Esophagus squamous epithelium (tissue), 5 donors: ENCODE measurements around the gene MAP4K3. TPM values are rescaled to one million over a fixed set of nuclear protein-coding genes. Genes with fewer than 3 reads are reported as not detected.

Experiments
- DNase-seq: peaks from one replicate; lab custom pipeline; 2025; lab: John Stamatoyannopoulos, UW
- H3K27ac ChIP-seq, 4 donors: fragments of 200-600 bp; sonication (generic); one replicate each; pipeline ENCODE4 v1.5.1; 2016 to 2019; ENCODE audit warnings: mild to moderate bottlenecking in 1 of 4
- H3K27me3 ChIP-seq, 4 donors: fragments of 200-600 bp; sonication (generic); 1 replicate in 3 of 4; 2 replicates in 1 of 4; pipeline versions ENCODE4 v1.5.1 to v1.6.0; 2017 to 2021; ENCODE audit warnings: antibody characterized with exemption in 1 of 4
- H3K36me3 ChIP-seq, 3 donors: fragments of 200-600 bp; sonication (generic); one replicate each; pipeline ENCODE4 v1.5.1; 2016 to 2019
- H3K4me1 ChIP-seq, 3 donors: fragments of 200-600 bp; sonication (generic); one replicate each; pipeline ENCODE4 v1.5.1; 2017 to 2019
- H3K4me3 ChIP-seq, 4 donors: fragments of 200-600 bp; sonication (generic); 1 replicate in 3 of 4; 2 replicates in 1 of 4; pipeline ENCODE4 v1.5.1; 2016 to 2019; ENCODE audit warnings: mild to moderate bottlenecking in 2 of 4, moderate library complexity in 1 of 4
- H3K9me3 ChIP-seq, 3 donors: fragments of 200-600 bp; sonication (generic); one replicate each; pipeline ENCODE4 v1.5.1; 2016 to 2019
- POLR2A ChIP-seq, 4 donors: fragments of 450-650 bp; IDR thresholded peaks; one replicate each; pipeline ENCODE4 v1.6.1; 2017; ENCODE audit warnings: antibody characterized with exemption in 4 of 4, mild to moderate bottlenecking in 4 of 4, moderate library complexity in 3 of 4
- WGBS, 2 donors: methylation state at CpG; one replicate each; pipeline ENCODE4 v1.1.5; 2018; 5-methylcytosine and 5-hydroxymethylcytosine counted together
- intact Hi-C: fragments of 100-400 bp; cut with DNase I; formaldehyde crosslinking; loops from one replicate; pipeline ENCODE4 v1.15.0; 2022
- total RNA-seq, 4 donors: library from RNA; depleted of rRNA; stranded (reverse); fragments of >200 nt; gene quantifications; one replicate each; pipeline ENCODE4 v1.1.0, GENCODE V29; 2016
- TF ChIP-seq, protein P1 (sequence below), 6 experiments: fragments of 450-650 bp in 4 of 6; fragments of 200-600 bp in 2 of 6; sonication (generic) in 2 of 6; IDR thresholded peaks; one replicate each; pipeline ENCODE4 v1.5.1; 2016 to 2019; ENCODE audit warnings: antibody characterized with exemption in 6 of 6, mild to moderate bottlenecking in 4 of 6, moderate library complexity in 4 of 6
- donor health status: DM: yes; HTN: yes; CAD: no.

Gene MAP4K3
- total RNA-seq, 4 donors from 2014 or later: 12.6 to 35.1 (median 15.8) TPM

DNA sequence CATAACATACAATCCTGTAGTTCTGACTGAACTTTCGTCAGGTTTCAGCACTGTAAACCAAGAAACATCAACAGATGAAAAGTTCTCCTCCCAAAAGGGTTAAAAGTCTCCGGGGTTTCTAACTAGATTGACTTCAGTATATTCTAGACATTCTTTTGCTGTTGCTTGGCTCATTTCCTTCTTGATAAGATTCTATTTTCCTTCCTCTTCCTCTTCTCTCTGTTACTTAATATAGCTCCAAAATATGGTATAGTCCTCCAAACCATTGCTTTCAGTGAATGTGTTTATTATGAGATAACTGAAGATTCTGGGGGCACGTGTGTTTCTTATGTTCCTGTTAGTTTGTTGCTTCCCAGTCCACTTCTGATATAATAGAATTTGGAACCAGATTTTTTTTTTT, 46.4 kb upstream of the MAP4K3 start:
- intact Hi-C loops: no loop called here
- WGBS, 2 donors: 45 to 55% methylated on average over 3 of the region's 3 CpGs
- no peak for DNase-seq
- H3K4me3 ChIP-seq: no peak overlapping the region
- H3K36me3 ChIP-seq: no peaks in the 10 kb centered on the region
- peaks cover 0 to 3% (median 0%) of the 10 kb centered on the region in 3 donors for H3K4me1 ChIP-seq
- no peak overlapping the region for H3K27ac ChIP-seq
- H3K9me3 ChIP-seq: no peaks in the 10 kb centered on the region
- no peaks in the 10 kb centered on the region for H3K27me3 ChIP-seq
- TF ChIP-seq, protein P1, sequence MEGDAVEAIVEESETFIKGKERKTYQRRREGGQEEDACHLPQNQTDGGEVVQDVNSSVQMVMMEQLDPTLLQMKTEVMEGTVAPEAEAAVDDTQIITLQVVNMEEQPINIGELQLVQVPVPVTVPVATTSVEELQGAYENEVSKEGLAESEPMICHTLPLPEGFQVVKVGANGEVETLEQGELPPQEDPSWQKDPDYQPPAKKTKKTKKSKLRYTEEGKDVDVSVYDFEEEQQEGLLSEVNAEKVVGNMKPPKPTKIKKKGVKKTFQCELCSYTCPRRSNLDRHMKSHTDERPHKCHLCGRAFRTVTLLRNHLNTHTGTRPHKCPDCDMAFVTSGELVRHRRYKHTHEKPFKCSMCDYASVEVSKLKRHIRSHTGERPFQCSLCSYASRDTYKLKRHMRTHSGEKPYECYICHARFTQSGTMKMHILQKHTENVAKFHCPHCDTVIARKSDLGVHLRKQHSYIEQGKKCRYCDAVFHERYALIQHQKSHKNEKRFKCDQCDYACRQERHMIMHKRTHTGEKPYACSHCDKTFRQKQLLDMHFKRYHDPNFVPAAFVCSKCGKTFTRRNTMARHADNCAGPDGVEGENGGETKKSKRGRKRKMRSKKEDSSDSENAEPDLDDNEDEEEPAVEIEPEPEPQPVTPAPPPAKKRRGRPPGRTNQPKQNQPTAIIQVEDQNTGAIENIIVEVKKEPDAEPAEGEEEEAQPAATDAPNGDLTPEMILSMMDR (IDR thresholded peaks at IDR 0.05): no peak
- TF ChIP-seq POLR2A (IDR thresholded peaks at IDR 0.05): no peak

DNA sequence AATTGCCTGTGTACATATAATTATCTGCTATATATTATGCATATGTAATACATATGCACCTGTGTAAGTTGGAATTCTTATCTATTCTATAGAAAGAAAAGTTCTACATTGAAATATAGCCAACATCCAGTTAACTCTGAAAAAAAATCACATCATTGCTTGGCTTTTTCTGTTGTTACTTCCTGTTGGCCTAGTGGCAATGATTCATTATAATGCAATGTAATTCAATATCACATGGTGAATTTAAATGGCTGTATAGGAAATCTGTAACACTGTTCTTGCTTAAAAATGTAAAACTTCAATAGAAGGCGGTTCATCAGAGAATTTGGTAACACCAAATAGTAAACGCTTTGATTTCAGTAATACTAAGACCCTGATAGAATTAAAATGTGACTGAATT, 44.5 kb upstream of the MAP4K3 start:
- Histone ChIP-seq H3K27ac (no peak overlapping the region), H3K4me3 (no peak overlapping the region), H3K27me3 (no peaks in the 10 kb centered on the region), H3K36me3 (peaks cover 0 to 16% (median 0%) of the 10 kb centered on the region in 3 donors), H3K4me1 (no peaks in the 10 kb centered on the region), H3K9me3 (no peaks in the 10 kb centered on the region)
- intact Hi-C loops: no loop called here
- no peak for TF ChIP-seq POLR2A (IDR thresholded peaks at IDR 0.05)
- TF ChIP-seq, protein P1 (IDR thresholded peaks at IDR 0.05): no peak
- DNase-seq: no peak
- 81 to 83% methylated on average over 2 of the region's 2 CpGs for WGBS, 2 donors

DNA sequence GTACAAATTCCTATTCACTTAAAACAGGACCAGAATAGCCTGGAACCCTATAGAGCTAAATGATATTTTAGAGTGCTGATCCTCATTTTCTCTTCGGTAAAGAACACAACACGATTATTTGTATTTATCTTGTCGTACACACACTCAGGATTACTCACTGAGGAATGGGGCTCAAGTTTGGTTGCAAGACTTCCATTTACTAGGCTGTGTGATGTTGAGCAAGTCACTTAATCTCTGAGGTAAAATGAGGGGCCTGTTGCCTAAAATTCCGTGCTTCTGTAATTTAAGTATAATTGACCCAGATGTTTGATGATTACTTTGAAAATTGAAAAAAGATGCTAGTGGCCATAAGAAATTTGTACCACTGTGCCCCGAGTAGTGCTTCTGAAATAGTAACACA, 42.6 kb upstream of the MAP4K3 start:
- 80 to 85% methylated on average over 5 of the region's 5 CpGs for WGBS, 2 donors
- H3K9me3 ChIP-seq: no peaks in the 10 kb centered on the region
- no peak overlapping the region for H3K4me3 ChIP-seq
- H3K36me3 ChIP-seq: peaks cover 0 to 23% (median 0%) of the 10 kb centered on the region in 3 donors
- no peak for DNase-seq
- no peaks in the 10 kb centered on the region for H3K27me3 ChIP-seq
- no peak overlapping the region for H3K27ac ChIP-seq
- no peak for TF ChIP-seq POLR2A (IDR thresholded peaks at IDR 0.05)
- TF ChIP-seq, protein P1 (IDR thresholded peaks at IDR 0.05): no peak
- H3K4me1 ChIP-seq: no peaks in the 10 kb centered on the region
- intact Hi-C loops: no loop called here

DNA sequence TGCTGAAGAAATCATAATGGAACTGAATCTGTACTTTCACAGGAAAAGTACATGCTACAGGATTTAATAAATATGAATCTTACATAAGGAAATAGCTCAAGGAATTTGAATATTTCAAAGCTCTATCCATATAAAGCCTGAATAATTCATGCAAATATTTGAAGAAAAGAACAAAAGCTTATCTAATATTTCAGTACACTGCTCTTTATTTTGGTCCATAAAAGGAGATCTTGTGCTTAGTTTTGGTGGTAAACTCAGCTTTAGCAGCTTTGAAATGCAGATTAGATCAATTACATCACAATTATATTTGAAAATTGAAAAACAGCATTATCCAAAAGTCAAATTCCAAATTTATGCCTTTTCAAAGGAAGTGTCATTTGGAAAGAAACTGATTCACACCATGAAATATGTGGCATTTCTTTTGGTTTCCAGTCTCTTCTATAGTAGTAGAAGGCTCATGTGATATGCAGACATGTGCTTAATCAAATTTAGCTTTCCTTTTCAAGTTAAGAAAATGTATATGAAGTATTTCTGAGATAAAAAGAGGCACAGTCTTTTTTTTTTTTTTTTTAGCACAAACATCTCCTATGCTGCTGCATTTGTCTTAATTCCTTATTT, 42.1 kb upstream of the MAP4K3 start:
- Histone ChIP-seq H3K36me3 (peaks cover 0 to 23% (median 0%) of the 10 kb centered on the region in 3 donors), H3K9me3 (no peaks in the 10 kb centered on the region), H3K27me3 (no peaks in the 10 kb centered on the region), H3K4me3 (no peak overlapping the region), H3K27ac (no peak overlapping the region), H3K4me1 (no peaks in the 10 kb centered on the region)
- TF ChIP-seq POLR2A (IDR thresholded peaks at IDR 0.05): no peak
- TF ChIP-seq, protein P1 (IDR thresholded peaks at IDR 0.05): no peak
- DNase-seq: no peak
- intact Hi-C loops: no loop called here

DNA sequence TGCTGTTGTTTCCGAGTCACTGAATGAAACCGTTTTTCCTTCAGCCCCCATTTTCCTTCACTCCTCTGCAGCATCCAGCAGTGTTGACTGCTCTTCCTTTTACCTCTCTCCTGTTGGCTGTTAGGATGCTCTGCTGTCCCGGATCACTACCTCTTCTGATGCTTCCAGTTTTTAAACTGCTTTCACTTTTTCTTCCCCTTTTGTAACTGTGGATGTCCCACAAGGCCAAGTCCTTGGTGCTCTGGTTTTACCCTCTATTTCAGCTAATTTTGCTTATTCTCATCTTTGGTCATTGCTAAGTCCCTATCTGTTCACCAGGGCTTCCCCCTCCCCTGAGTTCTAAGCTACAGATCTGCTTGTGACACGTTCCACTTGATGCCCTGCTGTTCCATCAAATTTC, 39.4 kb upstream of the MAP4K3 start:
- 69 to 78% methylated on average over 4 of the region's 4 CpGs for WGBS, 2 donors
- H3K27me3 ChIP-seq: no peaks in the 10 kb centered on the region
- no peak overlapping the region for H3K27ac ChIP-seq
- H3K4me1 ChIP-seq: no peaks in the 10 kb centered on the region
- peaks cover 0 to 23% (median 0%) of the 10 kb centered on the region in 3 donors for H3K36me3 ChIP-seq
- intact Hi-C loops: no loop called here
- no peak overlapping the region for H3K4me3 ChIP-seq
- H3K9me3 ChIP-seq: no peaks in the 10 kb centered on the region
- no peak for TF ChIP-seq POLR2A (IDR thresholded peaks at IDR 0.05)
- TF ChIP-seq, protein P1 (IDR thresholded peaks at IDR 0.05): no peak
- no peak for DNase-seq
